Activated CD8-positive, alpha-beta T cell treated with anti-CD3 and anti-CD28 coated beads, Interleukin-2, amount 10 ng/mL, durations not matched to agents 7 days and 5 days (primary cell): ENCODE results near the gene DDX39A. TPM values are rescaled to one million over a fixed set of nuclear protein-coding genes. Genes with fewer than 3 reads are reported as not detected.
"Not testable (repeated sequence)": the region's sequence is repeated elsewhere in the genome, so short reads cannot be mapped to it uniquely, and the experiment has no call there.

Experiments used
- ATAC-seq: fragments of 150-1000 bp; cut with Tn5 transposase; one replicate; pipeline ENCODE4 v1.10.0; 2021; ENCODE audit warnings: moderate library complexity
- CTCF ChIA-PET: fragments of 350-600 bp; sonication (Branson Sonifier 250); formaldehyde crosslinking; loops from one replicate; lab custom pipeline; 2021; ENCODE audit warnings: antibody characterized with exemption; lab: Charles Lee
- POLR2A ChIA-PET: fragments of 350-600 bp; sonication (Branson Sonifier 250); formaldehyde crosslinking; loops from one replicate; lab custom pipeline; 2021; ENCODE audit warnings: antibody characterized with exemption; lab: Charles Lee
- DNase-seq: peaks from one replicate; pipeline ENCODE4 v3.0.0-alpha.2; 2020
- H3K27ac Mint-ChIP-seq: one replicate; pipeline ENCODE4 v1.8.0; 2021; ENCODE audit warnings: mild to moderate bottlenecking, mixed read lengths
- H3K27me3 Mint-ChIP-seq: one replicate; pipeline ENCODE4 v1.8.0; 2021; ENCODE audit warnings: low read depth, mixed read lengths
- H3K36me3 Mint-ChIP-seq: one replicate; pipeline ENCODE4 v1.8.0; 2021; ENCODE audit warnings: low read depth, mixed read lengths
- H3K4me1 Mint-ChIP-seq: one replicate; pipeline ENCODE4 v1.8.0; 2021; ENCODE audit warnings: low read depth, mixed read lengths
- H3K4me3 Mint-ChIP-seq: one replicate; pipeline ENCODE4 v1.8.0; 2021; ENCODE audit warnings: mild to moderate bottlenecking, mixed read lengths
- H3K9me3 Mint-ChIP-seq: one replicate; pipeline ENCODE4 v1.8.0; 2022; ENCODE audit warnings: mixed read lengths; ENCODE audit not compliant: insufficient read depth
- total RNA-seq, 2 experiments: library from RNA; stranded (reverse); gene quantifications; one replicate each; pipeline ENCODE4 v1.2.3, GENCODE V29; 2021

Gene DDX39A
- 100 to 1,000 TPM; 309 to 313 TPM for total RNA-seq

DNA sequence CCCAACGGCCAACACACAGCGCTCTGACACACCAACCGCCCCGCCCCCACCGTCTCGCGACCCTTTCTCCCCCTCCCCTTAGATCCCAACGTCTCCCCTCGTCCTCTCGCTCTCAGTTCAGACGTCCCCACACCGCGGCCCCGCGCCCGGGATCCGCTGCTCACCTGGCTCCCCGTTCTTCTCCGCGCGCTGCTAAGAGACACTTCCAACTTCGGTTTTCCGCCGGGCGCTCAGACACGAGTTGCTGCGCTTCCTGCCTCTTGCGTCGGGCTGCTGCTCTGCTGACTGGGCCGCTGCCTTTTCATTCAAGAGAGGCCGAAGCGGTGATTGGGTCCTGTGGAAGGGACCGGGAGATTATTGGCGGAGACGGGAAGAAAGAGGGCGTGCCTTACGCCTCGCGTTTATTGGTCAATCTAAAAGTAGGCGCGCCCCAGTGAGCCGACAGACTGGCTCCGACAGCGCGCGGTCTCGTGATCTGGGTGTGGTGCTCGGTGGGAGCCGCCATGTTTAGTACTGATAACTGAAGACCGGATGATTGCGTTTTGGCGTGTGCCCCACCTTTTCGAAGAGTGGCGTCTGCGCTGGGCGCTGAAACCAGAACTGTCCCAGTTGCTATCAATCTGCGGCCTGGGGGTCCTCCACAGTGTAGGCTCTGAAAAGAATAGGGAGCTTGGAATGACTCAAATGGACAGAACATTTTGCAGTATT, at the start of gene DDX39A:
Gene DDX39A (minus strand): TSS at position 236 of the 708 bp plus-strand sequence. CDS start 6,121 bp downstream, outside the sequence.
- peak within 1 kb of the TSS; percentile 99 for H3K27ac Mint-ChIP-seq
- H3K4me3 Mint-ChIP-seq: peak within 1 kb of the TSS; percentile 94
- H3K27me3 Mint-ChIP-seq: no peaks in the 10 kb centered on the region
- ChIA-PET CTCF (interaction anchor here (0.9 to 2.5 kb wide), 12 partner anchors 10 to 283 kb away, joined by 3 to 27 read pairs (median 4); partner anchors contain the start of gene ASF1B), POLR2A (interaction anchor here (0.7 to 2.7 kb wide), 17 partner anchors 10 to 282 kb away, joined by 3 to 20 read pairs (median 7); partner anchors contain the start of genes ADGRE5, ASF1B and PKN1)
- H3K36me3 Mint-ChIP-seq: peaks cover 40% of the 10 kb centered on the region
- DNase-seq (peak; percentile 99), ATAC-seq (peak; percentile 91)
- H3K9me3 Mint-ChIP-seq: no peaks in the 10 kb centered on the region
- H3K4me1 Mint-ChIP-seq: peaks cover 41% of the 10 kb centered on the region

DNA sequence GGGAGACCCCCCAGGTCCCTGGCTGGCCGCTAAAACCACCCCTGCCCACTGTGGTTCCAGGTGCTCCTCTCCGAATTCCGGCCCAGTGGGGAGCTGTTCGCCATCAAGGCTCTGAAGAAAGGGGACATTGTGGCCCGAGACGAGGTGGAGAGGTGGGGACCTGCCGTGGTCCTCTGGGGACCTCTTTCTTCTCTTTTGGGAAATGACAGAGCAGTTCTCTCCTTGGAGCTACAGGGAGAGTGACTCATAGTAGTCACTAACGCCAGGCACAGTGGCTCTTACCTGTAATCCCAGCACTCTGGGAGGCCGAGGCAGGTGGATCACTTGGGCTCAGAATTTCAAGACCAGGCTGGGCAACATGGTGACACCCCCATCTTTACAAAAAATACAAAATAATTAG, 48.7 kb upstream of the DDX39A start:
- ATAC-seq (no peak), DNase-seq (no peak)
- Mint-ChIP-seq H3K9me3 (no peaks in the 10 kb centered on the region), H3K27me3 (peaks cover 3% of the 10 kb centered on the region), H3K36me3 (peaks cover 40% of the 10 kb centered on the region), H3K27ac (no peak overlapping the region), H3K4me1 (peaks cover 12% of the 10 kb centered on the region), H3K4me3 (no peak overlapping the region)
- ChIA-PET POLR2A (interaction anchor here (1.2 kb wide), 1 partner anchor 48 kb away, joined by 5 read pairs; the partner anchor contains the start of gene DDX39A), CTCF (interaction anchor here (0.7 to 2.3 kb wide), 5 partner anchors 13 to 330 kb away, joined by 3 to 12 read pairs (median 4); partner anchors contain the start of gene PKN1)

DNA sequence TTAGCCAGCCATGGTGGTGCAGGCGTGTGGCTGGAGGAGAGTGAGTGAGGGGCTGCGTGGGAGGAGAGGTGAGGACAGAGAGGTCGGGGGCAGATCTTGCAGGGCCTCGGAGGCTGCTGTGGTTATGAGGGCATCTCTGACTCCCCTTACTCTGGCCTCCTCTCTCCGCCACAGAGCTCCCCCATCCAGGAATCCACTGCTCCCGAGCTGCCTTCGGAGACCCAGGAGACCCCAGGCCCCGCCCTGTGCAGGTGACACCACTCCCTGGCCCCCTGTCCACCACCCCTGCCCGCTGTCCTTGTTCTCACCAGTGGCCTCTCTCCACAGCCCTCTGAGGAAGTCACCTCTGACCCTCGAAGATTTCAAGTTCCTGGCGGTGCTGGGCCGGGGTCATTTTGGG, 48.2 kb upstream of the DDX39A start:
- Mint-ChIP-seq H3K4me3 (no peak overlapping the region), H3K27me3 (no peaks in the 10 kb centered on the region), H3K27ac (no peak overlapping the region), H3K9me3 (no peaks in the 10 kb centered on the region), H3K36me3 (peaks cover 44% of the 10 kb centered on the region), H3K4me1 (peaks cover 9% of the 10 kb centered on the region)
- DNase-seq (no peak), ATAC-seq (no peak)
- POLR2A ChIA-PET: no interaction called here
- CTCF ChIA-PET: interaction anchor here (1.5 to 2.3 kb wide), 3 partner anchors 13 to 35 kb away, joined by 3 to 12 read pairs (median 11); partner anchors contain the start of gene PKN1

DNA sequence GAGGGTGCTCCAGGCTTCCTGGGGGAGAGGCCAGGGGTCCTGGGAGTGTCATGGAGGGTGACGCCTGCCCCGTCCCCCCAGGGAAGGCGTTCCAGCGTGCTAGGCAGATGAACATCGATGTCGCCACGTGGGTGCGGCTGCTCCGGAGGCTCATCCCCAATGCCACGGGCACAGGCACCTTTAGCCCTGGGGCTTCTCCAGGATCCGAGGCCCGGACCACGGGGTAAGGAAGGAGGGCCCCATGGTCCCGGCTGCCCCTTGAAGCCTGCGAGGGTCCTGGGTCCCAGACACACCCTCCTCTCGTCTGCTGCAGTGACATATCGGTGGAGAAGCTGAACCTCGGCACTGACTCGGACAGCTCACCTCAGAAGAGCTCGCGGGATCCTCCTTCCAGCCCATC, 44.6 kb upstream of the DDX39A start:
- ChIA-PET CTCF (interaction anchor here (2.7 kb wide), 1 partner anchor 16 kb away, joined by 16 read pairs; no protein-coding TSS in a partner anchor), POLR2A (no interaction called here)
- Mint-ChIP-seq H3K27me3 (no peaks in the 10 kb centered on the region), H3K9me3 (no peaks in the 10 kb centered on the region), H3K36me3 (peaks cover 57% of the 10 kb centered on the region), H3K27ac (no peak overlapping the region), H3K4me3 (no peak overlapping the region), H3K4me1 (peaks cover 11% of the 10 kb centered on the region)
- no peak for DNase-seq
- ATAC-seq: no peak

DNA sequence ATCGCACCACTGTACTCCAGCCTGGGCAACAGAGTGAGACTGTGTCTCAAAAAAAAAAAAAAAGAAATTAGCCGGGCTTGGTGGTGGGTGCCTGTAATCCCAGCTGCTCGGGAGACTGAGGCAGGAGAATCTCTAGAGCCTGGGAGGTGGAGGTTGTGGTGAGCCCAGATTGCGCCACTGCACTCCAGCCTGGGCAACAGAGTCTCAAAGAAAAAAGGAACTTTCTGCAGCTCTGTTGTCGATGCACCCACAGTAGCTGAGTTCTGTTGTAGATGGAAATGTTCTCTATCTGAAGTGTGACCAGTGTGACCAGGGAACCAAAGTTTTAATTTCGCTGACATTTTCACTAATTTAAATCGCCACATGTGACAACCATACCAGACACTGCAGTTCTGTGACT, 43.3 kb upstream of the DDX39A start:
- POLR2A ChIA-PET, CTCF ChIA-PET, ATAC-seq, H3K9me3 Mint-ChIP-seq, H3K27ac Mint-ChIP-seq, DNase-seq, H3K27me3 Mint-ChIP-seq, H3K4me3 Mint-ChIP-seq: not testable (repeated sequence)
- peaks cover 62% of the 10 kb centered on the region for H3K36me3 Mint-ChIP-seq
- peaks cover 17% of the 10 kb centered on the region for H3K4me1 Mint-ChIP-seq

DNA sequence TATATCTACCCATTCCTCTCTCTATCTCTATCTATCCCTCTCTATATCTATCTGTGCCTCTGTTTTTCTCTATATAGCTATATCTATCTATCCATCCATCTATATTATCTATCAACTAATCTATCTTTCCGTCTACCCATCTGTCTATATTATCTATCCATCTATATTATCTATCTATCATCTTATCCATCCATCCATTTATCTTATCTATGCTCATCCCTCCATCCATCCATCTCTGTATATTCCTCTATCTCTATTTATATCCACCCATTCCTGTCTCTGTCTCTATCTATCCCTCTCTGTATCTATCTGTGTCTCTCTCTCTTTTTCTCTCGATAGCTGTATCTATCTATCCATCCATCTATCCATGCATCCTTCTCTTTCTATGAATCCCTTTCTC, 41.8 kb upstream of the DDX39A start:
- DNase-seq (no peak), ATAC-seq (no peak)
- peaks cover 17% of the 10 kb centered on the region for H3K4me1 Mint-ChIP-seq
- ChIA-PET POLR2A (no interaction called here), CTCF (interaction anchor here (1.4 kb wide), 1 partner anchor 11 kb away, joined by 3 read pairs; no protein-coding TSS in a partner anchor)
- H3K4me3 Mint-ChIP-seq: no peak overlapping the region
- peaks cover 65% of the 10 kb centered on the region for H3K36me3 Mint-ChIP-seq
- H3K9me3 Mint-ChIP-seq: no peaks in the 10 kb centered on the region
- H3K27me3 Mint-ChIP-seq: no peaks in the 10 kb centered on the region
- peak overlapping the region; percentile 27 for H3K27ac Mint-ChIP-seq

DNA sequence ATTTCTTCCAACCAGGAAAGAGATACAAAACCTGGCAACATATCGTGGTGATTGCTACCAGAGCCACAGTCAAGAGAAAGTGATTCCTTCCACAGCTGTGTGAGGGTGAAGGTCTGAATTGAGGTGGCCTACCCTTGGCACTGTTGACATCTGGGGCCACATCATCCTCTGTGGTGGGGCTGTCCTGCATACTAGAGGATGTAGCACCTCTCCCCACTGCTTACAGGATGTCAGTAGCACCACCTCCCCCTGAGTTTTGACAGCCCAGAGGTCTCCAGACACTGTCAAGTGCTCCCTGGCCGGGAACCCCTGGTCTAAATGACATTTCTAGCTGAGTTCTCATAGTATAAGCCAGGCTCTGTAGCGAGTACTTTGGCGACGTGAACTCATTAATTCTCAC, 40.6 kb upstream of the DDX39A start:
- Mint-ChIP-seq H3K9me3 (no peaks in the 10 kb centered on the region), H3K27ac (peak overlapping the region; percentile 70), H3K4me1 (peaks cover 17% of the 10 kb centered on the region), H3K27me3 (no peaks in the 10 kb centered on the region), H3K36me3 (peaks cover 65% of the 10 kb centered on the region), H3K4me3 (no peak overlapping the region)
- peak; percentile 70 for DNase-seq
- ATAC-seq: peak; percentile 95
- CTCF ChIA-PET: interaction anchor here (1.0 to 1.1 kb wide), 3 partner anchors 12 to 20 kb away, joined by 3 to 4 read pairs (median 4); partner anchors contain the start of gene PTGER1
- POLR2A ChIA-PET: interaction anchor here (0.8 to 1.3 kb wide), 2 partner anchors 13 to 49 kb away, joined by 3 read pairs; no protein-coding TSS in a partner anchor

DNA sequence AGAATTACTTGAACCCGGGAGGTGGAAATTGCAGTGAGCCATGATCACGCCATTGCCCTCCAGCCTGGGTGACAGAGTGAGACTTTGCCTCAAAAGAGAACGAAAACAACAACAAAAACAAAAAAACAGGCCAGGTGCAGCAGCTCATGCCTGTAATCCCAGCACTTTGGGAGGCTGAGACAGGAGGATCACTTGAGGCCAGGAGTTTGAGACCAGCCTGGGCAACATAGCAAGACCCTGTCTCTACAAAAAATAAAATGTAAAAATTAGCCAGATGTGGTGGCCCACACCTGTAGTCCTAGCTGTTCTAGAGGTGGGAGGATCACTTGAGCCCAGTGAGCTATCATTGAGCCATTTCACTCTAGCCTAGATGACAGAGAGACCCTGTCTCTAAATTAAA, 33.2 kb upstream of the DDX39A start:
- CTCF ChIA-PET: interaction anchor here (1.3 kb wide), 1 partner anchor 28 kb away, joined by 4 read pairs; no protein-coding TSS in a partner anchor
- peaks cover 62% of the 10 kb centered on the region for H3K36me3 Mint-ChIP-seq
- ATAC-seq, DNase-seq, POLR2A ChIA-PET, H3K27me3 Mint-ChIP-seq, H3K4me1 Mint-ChIP-seq, H3K27ac Mint-ChIP-seq, H3K9me3 Mint-ChIP-seq, H3K4me3 Mint-ChIP-seq: not testable (repeated sequence)

DNA sequence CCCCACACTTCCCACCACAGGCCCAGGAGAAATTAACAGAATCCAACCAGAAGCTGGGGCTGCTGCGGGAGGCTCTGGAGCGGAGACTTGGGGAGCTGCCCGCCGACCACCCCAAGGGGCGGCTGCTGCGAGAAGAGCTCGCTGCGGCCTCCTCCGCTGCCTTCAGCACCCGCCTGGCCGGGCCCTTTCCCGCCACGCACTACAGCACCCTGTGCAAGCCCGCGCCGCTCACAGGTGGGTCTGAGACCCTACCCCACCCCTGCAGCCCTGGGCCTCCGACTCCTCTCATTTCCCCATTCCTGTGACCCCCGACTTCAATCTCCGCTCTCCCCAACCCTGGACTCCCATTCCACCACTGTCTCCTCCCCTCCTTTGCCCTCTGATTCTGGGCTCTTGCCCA, 31.7 kb upstream of the DDX39A start:
- Mint-ChIP-seq H3K4me3 (no peak overlapping the region), H3K4me1 (peaks cover 7% of the 10 kb centered on the region), H3K27me3 (no peaks in the 10 kb centered on the region), H3K36me3 (peaks cover 67% of the 10 kb centered on the region), H3K9me3 (no peaks in the 10 kb centered on the region), H3K27ac (no peak overlapping the region)
- ChIA-PET CTCF (no interaction called here), POLR2A (no interaction called here)
- DNase-seq (no peak), ATAC-seq (no peak)

DNA sequence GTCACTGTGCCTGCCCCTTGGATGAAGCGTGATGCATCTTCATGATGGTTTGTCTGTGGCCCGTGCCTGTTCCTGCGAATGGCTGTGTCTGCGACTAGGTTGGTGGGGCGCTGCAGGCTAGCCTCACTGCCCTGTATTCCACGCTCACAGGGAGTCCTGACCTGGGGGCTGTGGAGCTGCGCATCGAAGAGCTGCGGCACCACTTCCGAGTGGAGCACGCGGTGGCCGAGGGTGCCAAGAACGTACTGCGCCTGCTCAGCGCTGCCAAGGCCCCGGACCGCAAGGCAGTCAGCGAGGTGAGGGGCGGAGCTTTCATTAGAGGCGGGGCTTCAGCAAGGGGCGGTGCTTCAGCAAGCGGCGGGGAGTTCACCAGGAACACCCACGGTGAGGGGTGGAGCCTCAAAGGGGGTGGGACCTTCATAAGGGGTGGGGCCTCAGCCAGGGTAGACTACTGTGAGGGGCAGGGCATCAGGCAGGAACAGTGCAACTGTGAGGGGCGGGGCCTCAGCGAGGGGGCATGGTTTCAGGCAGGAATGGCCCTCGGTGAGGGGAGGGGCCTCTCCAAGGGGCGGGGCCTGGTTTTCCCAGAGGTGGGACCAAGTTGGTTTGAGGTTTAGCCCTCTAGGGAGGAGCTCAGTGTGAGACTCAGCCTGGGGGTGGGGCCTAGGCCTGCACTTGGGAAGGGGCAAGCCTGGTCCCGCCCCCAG, 31.2 kb upstream of the DDX39A start:
- H3K9me3 Mint-ChIP-seq: no peaks in the 10 kb centered on the region
- ChIA-PET CTCF (no interaction called here), POLR2A (interaction anchor here (0.9 kb wide), 1 partner anchor 40 kb away, joined by 3 read pairs; no protein-coding TSS in a partner anchor)
- H3K27me3 Mint-ChIP-seq: no peaks in the 10 kb centered on the region
- H3K36me3 Mint-ChIP-seq: peaks cover 66% of the 10 kb centered on the region
- H3K4me1 Mint-ChIP-seq: peaks cover 7% of the 10 kb centered on the region
- H3K27ac Mint-ChIP-seq: no peak overlapping the region
- no peak overlapping the region for H3K4me3 Mint-ChIP-seq
- DNase-seq: peak; percentile 76
- peak; percentile 93 for ATAC-seq

DNA sequence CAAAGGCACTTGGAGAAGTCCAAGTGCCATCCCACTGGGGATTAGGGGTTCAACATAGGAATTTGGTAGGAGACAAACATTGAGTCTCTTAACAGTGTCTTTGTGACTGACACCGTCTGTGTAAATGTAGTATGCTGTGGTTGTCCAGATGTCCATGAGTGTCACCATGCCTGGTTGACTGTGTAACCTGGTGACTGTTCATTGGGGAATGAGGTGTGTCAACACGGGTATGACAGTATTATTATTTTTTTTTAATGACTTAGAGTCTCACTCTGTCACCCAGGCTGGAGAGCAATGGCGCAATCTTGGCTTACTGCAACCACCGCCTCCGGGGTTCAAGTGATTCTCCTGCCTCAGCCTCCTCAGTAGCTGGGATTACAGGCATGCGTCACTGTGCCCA, 30.2 kb upstream of the DDX39A start:
- peaks cover 8% of the 10 kb centered on the region for H3K4me1 Mint-ChIP-seq
- no peaks in the 10 kb centered on the region for H3K27me3 Mint-ChIP-seq
- ChIA-PET POLR2A (no interaction called here), CTCF (no interaction called here)
- H3K27ac Mint-ChIP-seq: no peak overlapping the region
- DNase-seq (no peak), ATAC-seq (no peak)
- H3K36me3 Mint-ChIP-seq: peaks cover 67% of the 10 kb centered on the region
- H3K9me3 Mint-ChIP-seq: no peaks in the 10 kb centered on the region
- no peak overlapping the region for H3K4me3 Mint-ChIP-seq
